H1 (cell line): ENCODE results near the gene PHOX2A. TPM values are rescaled to one million over a fixed set of nuclear protein-coding genes. Genes with fewer than 3 reads are reported as not detected.

Experiments used
- FOSL1 ChIP-seq: IDR thresholded peaks from 2 replicates; pipeline ENCODE4 v1.6.1; 2011; ENCODE audit warnings: mild to moderate bottlenecking, low read depth, low read length, moderate library complexity; ENCODE audit not compliant: insufficient read depth
- GTF2F1 ChIP-seq: IDR thresholded peaks from 2 replicates; pipeline ENCODE4 v1.6.1; 2012; ENCODE audit warnings: low read depth, low read length, improper control_type of control experiment, borderline replicate concordance
- HDAC2 ChIP-seq, 2 experiments: fragments of 300-600 bp in 1 of 2; sonication (generic) in 1 of 2; IDR thresholded peaks; 2 replicates each; pipeline ENCODE4 v1.6.1; 2011 to 2012; ENCODE audit warnings: low read depth in 2 of 2, low read length in 2 of 2, mild to moderate bottlenecking in 2 of 2, moderate library complexity in 2 of 2, borderline replicate concordance in 1 of 2, inconsistent platforms in 1 of 2
- SIN3A ChIP-seq, 2 experiments: IDR thresholded peaks in 1 of 2; conservative IDR thresholded peaks in 1 of 2; 2 replicates each; pipeline ENCODE4 v1.6.1; 2011 to 2012; ENCODE audit warnings: low read length in 2 of 2, improper control_type of control experiment in 1 of 2, low read depth in 1 of 2, mild to moderate bottlenecking in 1 of 2
- SP4 ChIP-seq: IDR thresholded peaks from 2 replicates; pipeline ENCODE4 v1.6.1; 2012; ENCODE audit warnings: low read length, inconsistent platforms
- polyA plus RNA-seq, 7 experiments: library from polyadenylated mRNA; depleted of rRNA in 3 of 7; stranded (reverse) in 5 of 7; unstranded in 2 of 7; fragments of >200 nt in 5 of 7; fragments of 200-250 nt in 2 of 7; gene quantifications; 1 replicate in 5 of 7; 2 replicates in 1 of 7; 4 replicates in 1 of 7; pipeline versions ENCODE4 v1.2.1 to v1.2.3, GENCODE V29; 2011 to 2013; ENCODE audit warnings: missing spikeins in 2 of 7, mixed read lengths in 2 of 7
- total RNA-seq: library from RNA; stranded (reverse); fragmentation: NEBNext Ultra II Directional; extraction: Animal tissue kit (Norgen Biotek cat#: 25700); gene quantifications from 2 replicates; pipeline ENCODE4 v1.2.1, GENCODE V29; 2021
- TF ChIP-seq, protein P1 (sequence below): IDR thresholded peaks from 2 replicates; pipeline ENCODE4 v1.6.1; 2011; ENCODE audit warnings: low read depth, mild to moderate bottlenecking, low read length; ENCODE audit not compliant: insufficient read depth

The PHOX2A gene
- total and polyA plus RNA-seq, 2 of the 8 experiments (the other 6 are each of a cell fraction or from before 2014, with no cell fraction given) = 0.67 TPM; not detected in 1

DNA sequence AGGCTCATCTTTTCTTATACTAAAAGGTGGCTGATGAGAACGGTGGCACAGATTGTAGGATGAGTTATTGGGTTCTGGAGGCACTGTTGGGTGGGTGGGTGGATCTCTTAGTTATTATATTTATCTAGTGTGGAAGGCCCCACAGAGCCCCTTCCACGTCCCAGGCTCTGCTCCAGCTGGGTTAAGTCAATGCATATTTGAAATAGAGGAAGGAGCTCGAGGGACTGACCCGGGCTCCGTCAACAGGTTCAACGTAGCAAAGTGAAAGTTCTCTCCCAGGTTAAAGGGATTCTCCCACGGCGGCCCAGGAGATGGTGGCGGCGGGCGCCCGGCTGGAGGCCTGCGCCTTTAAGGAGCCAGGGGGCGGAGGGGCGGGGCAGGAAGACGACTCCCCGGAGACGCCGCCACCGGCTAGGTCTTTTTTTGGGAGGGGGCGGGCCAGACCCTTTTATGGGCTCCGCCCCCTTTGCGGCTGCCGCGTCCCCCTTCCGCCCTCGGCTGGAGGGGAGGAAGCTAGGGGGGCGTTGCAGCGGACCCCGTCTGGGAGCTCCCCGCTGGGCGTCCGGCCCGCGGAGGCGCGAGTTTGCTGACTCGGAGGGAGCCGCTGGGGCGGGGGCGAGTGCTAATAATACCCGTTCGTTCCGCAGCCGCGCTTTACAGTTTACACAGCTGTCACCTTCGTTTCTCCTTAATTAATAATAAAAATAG is 20.9 kb downstream of the PHOX2A start (continued):
- peak; percentile 35 to 62; a peak in 1 of 4 replicates for TF ChIP-seq HDAC2 (IDR thresholded peaks at IDR 0.05; ENCODE audit: borderline replicate concordance in 1 of 2, low read depth in 2 of 2, low read length in 2 of 2)
- no peak for TF ChIP-seq FOSL1
- TF ChIP-seq SP4 = peak; percentile 55; the same call in 1 of the 2 replicates
- no peak for TF ChIP-seq GTF2F1
- TF ChIP-seq SIN3A (conservative IDR thresholded peaks at IDR 0.05 in 1 of 2, IDR thresholded peaks at IDR 0.05 in 1 of 2; ENCODE audit: low read depth in 1 of 2, low read length in 2 of 2) = peak; percentile 20 to 72; a peak in 2 of 4 replicates
- TF ChIP-seq, protein P1, sequence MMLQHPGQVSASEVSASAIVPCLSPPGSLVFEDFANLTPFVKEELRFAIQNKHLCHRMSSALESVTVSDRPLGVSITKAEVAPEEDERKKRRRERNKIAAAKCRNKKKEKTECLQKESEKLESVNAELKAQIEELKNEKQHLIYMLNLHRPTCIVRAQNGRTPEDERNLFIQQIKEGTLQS = no peak
